DMS53 (cell line): ENCODE results near the gene CNTN4.

Source experiments
- DNase-seq: peaks from one replicate; lab custom pipeline; 2025; lab: John Stamatoyannopoulos, UW

CNTN4 gene

DNA sequence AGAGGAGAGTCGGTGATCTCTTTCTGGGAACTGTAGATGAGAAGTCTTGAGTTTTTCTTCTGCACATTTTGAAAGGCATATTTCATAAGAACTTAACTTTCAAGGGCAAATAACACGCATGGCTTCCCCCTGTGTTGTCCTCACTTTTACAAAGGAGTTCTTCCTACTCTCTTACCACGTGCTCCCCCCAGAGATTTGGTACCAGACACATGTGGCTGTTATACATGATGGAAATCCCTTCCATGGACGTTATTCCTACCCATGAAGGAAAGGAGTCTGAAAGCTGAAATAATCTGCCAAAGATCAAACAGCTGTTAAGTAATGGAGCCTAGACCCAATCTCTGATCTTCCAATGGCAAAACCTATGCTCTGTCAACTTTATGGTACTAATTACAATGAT is 1007.1 kb downstream of the CNTN4 start:
- no peak for DNase-seq

DNA sequence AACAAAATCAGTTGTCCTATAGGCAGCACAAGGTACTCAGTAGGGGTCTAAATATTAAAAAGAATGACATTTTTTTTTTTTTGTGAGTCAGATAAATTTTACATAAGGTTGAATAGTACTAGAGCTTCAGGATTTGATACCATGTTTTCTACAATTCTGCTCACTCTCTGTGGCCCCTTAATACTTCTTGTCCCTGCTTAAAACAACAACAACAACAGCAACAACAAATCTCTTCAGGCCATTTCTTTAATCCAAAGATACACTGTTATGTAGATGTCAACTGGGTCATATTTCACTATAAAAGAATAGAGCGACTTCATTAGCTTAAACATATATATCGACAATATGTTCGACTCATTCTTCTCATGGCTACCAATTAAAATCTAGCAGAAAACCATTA is 1008.5 kb downstream of the CNTN4 start:
- DNase-seq: no peak
